GDM1 (cell line): Measurements from ENCODE around the gene CIAPIN1.
A peak's percentile ranks its signal among the peaks of the same experiment; 100 is the strongest.

Experiments used
- DNase-seq: peaks from one replicate; lab custom pipeline; 2025; lab: John Stamatoyannopoulos, UW

The CIAPIN1 gene

GRCh38 chr16:57447186-57447962, at the start of gene CIAPIN1, which contains the start of gene COQ9:
TSS of gene CIAPIN1 (minus strand) at chr16:57447385. CDS start at chr16:57440928, 6,457 bp downstream.
TSS of gene COQ9 (plus strand) at chr16:57447479. CDS start at chr16:57447506, 27 bp downstream.
- DNase-seq = peak; percentile 83

GRCh38 chr16:57493767-57494166, 46.6 kb upstream of the CIAPIN1 start:
- DNase-seq = no peak

- DNase-seq = no peak
Observed at GRCh38 chr16:57489229-57489628, 42.0 kb upstream of the CIAPIN1 start.

GRCh38 chr16:57486858-57487834, 40.0 kb upstream of the CIAPIN1 start:
- DNase-seq = no peak

- DNase-seq = peak; percentile 21
Observed at GRCh38 chr16:57485916-57486857, 39.0 kb upstream of the CIAPIN1 start, which contains the start of gene DOK4. TSS of gene DOK4 (minus strand) at chr16:57486493. CDS start at chr16:57479507, 6,986 bp downstream.

GRCh38 chr16:57485091-57485915, 38.1 kb upstream of the CIAPIN1 start:
- no peak for DNase-seq

- no peak for DNase-seq
Observed at GRCh38 chr16:57484515-57485005, 37.4 kb upstream of the CIAPIN1 start.

GRCh38 chr16:57483725-57484514, 36.7 kb upstream of the CIAPIN1 start:
- DNase-seq = no peak

GRCh38 chr16:57482845-57483545, 35.8 kb upstream of the CIAPIN1 start:
- DNase-seq = no peak

GRCh38 chr16:57481421-57481820, 34.2 kb upstream of the CIAPIN1 start:
- no peak for DNase-seq

- DNase-seq = no peak
Observed at GRCh38 chr16:57480754-57481230, 33.6 kb upstream of the CIAPIN1 start.

GRCh38 chr16:57479976-57480753, 33.0 kb upstream of the CIAPIN1 start:
- no peak for DNase-seq

- DNase-seq = no peak
Observed at GRCh38 chr16:57479205-57479975, 32.2 kb upstream of the CIAPIN1 start.

- DNase-seq = no peak
Observed at GRCh38 chr16:57478396-57479204, 31.4 kb upstream of the CIAPIN1 start.

- DNase-seq = no peak
Observed at GRCh38 chr16:57477531-57478202, 30.5 kb upstream of the CIAPIN1 start.
